Measurements from ENCODE around the gene RALGAPA2.

The RALGAPA2 gene

DNA sequence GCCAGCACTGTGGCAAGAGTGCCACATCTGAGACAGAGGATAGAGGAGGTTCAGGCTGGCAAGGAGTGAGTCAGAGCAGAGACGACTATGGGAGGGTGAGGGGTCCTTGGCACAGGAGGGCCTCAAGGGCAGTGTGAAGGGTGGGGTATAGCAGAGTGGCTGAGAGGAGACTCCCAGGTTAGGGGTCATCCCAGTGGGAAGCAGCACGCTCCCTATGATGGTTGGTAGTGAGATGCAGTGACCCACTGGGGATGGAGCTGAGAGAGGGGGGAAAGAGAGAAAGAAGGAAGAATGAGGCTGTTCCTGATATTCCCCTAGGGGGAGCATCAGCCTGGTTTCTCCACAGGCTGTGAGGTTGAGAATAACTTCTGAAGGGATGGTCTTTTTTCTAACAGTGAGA is 247.2 kb downstream of the RALGAPA2 start:
- no peak for DNase-seq (ENCODE audit: low read depth)

DNA sequence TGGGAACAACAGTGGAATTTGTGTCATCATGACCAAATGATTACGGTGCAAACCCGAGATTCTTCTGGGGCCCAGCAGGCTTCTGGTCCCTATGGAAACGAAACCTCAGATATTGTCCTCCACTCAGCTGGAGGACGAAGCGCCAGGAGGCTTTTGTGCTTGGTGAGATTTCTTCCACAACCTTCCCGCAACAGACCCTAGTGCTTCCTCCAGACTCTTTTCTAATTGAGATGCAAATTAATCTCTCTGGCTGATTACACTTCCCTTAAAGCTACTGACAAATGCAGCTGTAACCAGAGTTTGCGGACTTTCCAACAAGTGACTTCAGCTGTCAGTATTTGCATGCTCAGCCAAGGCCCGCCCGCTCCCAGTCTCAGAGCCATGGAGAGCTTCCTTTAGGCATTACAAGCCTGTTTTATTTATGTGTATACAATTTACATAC is 248.5 kb downstream of the RALGAPA2 start:
- no peak for DNase-seq (ENCODE audit: low read depth)

DNA sequence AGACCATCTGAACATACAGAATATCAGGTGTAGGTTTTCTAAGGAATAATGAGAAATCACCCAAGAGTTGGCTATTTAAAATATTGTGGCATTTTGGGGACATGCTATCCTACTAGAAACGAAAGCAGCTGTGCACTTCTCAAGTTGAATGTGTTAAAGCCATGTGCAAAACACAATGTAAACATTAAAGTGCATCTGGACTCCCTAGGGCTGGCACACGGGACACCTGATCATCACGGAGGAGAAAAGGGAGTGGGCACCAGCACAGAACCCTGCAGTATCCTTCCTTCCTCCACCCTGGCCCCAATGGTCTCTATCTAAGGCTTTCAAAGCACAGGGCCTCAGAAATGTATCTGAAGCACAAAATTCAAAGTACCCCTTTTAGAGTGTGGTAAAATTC is 250.3 kb downstream of the RALGAPA2 start:
- DNase-seq (ENCODE audit: low read depth) = no peak

DNA sequence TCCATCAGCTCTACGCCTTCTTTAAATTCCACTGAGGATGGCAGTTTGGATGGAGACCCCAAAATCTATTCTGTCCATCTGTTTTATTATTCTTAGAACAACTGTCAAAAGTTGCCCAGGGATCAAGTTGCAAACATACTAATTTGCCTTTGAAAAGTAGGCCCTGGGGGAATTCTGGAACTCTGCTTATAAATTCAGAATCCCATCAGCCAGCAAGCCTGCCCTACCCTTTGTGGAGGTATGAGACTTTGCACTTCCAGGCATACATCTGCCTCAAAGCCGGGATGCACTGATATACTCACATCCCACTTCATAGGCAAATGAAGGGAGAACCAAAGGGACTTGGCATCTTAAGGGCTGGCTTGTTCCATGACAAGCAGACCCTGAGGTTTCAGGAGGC is 250.9 kb downstream of the RALGAPA2 start:
- no peak for DNase-seq (ENCODE audit: low read depth)

DNA sequence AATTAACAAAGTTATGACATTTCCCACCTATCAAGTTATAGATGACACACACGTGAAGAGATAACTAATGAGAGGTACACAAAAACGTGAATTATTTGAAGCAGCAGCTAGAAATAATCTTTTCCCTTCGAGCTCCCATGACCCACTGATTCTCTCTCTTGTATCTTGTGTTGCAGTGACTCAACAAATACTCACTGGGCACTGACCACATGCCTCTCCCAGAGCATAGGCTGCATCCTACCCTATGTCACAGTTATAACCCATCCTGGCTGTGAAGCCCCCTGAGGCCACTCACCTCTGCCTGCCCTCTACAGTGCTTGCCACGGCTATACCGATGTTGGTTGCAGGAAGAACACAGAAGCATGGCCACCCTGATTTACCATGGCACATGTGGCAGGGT is 252.7 kb downstream of the RALGAPA2 start:
- DNase-seq (ENCODE audit: low read depth) = no peak

DNA sequence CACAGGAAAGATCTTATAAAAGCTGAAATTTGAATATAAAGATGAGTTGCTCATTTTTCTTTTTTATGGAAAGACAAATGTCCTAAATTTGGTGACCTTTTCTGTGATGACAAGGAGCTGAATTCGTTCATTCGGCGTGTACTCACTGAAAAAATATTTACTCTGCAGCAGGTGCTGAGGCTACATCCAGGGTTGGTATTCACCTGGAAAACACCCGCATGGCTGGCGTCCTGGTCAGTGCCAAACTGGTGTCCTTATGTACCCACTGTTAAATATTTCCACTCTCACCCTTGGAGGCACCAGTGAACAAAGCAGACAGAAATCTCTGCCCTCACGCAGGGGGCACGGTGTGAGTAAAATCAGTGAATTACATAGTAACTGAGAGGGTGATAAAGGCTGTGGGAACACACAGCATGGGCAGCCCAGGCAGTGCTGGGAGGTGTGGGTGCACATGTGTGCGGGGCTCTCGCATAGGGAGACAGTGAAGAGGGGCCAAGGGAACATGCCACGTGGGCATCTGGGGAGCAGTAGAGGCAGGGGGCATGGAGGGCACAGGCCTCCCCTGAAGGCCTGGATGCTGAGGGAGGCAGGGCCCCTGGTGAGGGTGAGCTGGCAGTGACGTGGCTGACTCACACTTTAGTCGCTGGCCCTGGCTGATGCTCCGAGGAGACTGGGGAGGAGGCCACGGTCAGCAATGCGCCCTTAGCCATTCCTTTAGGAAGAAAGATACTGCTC is 254.9 kb downstream of the RALGAPA2 start:
- DNase-seq (ENCODE audit: low read depth) = no peak

DNA sequence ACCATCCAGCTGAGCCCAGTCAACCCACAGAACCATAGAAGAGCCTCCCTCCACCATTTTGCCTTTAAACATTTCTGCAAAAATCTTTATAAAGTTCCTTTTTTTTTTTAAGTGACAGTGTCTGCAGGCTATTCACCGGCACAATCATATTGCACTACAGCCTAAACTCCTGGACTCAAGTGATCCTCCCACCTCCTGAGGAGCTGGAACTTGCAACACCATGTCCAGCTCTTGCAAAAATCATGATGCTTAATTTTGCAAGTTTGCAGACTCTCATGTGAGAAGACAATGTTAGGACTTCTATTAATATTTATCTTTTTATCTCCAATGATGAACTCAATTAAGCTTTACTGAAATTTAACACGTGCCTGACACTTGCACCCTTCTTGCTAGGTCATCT is 255.7 kb downstream of the RALGAPA2 start:
- no peak for DNase-seq (ENCODE audit: low read depth)

DNA sequence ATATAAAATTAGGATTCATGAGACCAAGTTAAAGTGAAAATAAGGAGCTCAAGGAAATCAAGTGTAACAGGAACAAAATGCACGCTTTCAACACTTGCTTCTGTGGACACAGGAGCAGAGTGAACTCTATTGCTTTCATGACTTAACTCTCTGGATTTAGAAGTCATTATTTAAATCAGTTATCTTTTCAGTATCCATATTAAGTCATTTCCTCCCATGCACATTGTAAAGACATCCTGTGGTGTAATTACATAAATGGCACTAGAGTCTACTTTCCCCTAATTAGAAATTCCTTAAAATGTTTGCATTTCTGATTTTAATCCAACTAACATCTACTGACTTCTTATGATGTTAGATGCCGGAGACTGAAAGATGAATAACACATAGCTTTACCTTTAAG is 256.5 kb downstream of the RALGAPA2 start:
- DNase-seq (ENCODE audit: low read depth) = no peak

DNA sequence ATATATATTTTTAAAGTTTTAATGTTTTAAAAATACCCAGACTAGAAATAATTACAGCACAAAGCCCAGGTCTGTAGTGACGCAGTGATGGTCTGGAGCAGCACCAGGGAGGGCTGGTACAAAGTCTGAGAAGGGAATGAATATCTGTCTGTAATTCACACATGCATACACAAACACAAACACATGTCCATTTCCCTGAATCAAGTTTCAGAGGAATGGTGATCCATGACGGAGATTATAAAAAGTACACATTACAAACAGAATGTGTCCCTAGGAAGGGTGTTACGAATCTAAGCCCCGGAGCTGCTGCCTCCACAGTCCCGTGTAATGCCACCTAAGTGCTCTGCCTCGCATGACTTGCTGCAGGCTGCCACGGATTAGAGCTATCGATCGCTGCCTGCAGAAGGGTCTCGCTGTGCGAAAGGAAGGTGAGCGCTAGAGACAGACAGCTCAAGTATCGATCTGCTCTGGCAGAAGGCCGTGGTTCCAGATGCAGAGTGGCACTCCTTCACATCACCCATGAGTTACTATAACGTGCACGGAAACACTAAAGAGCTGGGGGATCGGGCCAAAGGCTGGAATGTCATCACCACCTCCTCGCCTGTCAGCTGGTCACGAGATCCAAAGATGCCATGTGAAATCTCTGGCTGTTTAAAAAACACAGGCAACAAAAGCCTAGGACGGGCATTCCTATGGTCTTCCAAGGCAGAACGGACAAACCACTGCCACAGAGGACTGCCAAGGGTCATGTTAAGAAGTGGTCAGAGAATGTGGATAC is 257.4 kb downstream of the RALGAPA2 start:
- DNase-seq (ENCODE audit: low read depth) = no peak

DNA sequence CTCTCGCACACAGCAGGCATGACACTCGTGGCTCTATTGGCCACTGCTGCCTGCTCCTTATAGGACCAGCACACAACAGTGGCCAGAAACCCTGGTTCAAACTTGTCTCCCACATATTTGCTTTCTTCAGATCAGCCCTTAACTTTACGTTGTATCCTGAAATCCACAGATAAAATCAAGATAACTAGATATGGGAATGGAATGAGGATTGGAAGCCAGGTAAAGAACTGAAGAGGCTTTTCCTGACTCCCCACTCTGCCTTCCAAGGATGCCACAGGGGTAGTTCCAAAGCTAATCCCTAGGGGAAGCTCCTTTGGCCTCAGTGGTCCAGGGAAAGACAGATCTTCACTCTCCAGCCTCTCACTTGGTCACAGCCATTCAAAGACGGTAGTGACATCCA is 258.1 kb downstream of the RALGAPA2 start:
- no peak for DNase-seq (ENCODE audit: low read depth)

DNA sequence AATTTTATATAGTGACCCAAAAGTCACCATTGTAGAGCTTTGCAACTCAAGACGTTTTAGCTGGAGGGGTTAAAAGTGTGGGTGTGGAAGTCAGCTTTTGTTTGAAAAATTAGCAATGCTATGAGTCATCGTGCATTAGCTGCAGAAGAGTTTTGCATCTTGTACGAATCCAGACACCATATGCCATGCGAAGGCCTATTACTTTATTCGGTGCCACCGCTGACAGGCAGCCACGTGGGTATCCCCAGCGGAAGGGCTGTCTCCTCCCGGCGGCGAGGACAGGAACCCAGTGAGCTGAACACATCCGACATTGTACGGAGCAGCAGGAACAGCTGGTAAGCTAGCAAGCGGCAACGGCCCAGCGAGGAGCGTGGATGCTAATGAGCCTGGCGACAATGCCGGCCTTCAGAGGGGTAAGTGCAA is 260.2 kb downstream of the RALGAPA2 start:
- peak; percentile 25 for DNase-seq (ENCODE audit: low read depth)

DNA sequence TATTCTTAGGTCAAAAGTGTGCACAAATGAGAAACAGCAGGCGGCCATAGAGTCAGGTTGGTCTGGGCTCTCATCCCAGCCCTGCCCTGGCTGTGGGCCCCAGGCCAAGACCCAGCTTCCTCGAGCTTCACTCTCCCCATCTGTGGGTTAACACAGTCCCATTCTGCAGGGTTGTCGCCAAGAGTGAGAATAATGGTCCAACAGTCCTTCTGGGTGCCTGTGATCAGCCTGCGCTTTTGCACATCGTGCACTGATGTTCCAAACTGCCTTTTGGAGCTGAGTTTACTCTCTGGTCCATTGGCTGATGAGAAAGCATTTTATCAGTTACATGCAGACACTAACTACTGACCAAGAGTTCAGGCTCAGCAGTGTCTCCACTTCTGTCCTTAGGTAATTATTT is 261.9 kb downstream of the RALGAPA2 start:
- DNase-seq (ENCODE audit: low read depth) = no peak

DNA sequence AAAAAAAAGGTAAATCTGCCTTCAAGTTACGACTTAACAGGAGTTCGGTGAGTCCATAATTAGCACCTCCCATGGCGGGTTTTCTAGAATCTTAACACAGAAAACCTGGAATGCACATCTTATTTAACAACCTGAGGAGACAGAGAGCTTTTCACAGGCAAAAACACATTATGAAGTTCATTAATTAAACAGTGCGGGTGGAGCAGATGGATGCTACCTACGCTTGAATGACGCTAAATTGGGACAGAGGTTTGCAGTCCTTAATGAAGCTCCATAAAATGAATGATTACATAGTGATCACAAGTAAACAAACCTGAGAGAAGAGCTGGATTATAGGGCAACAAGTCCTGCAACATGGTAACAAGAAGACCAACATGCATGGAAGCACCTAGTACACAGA is 263.6 kb downstream of the RALGAPA2 start:
- DNase-seq (ENCODE audit: low read depth) = no peak

DNA sequence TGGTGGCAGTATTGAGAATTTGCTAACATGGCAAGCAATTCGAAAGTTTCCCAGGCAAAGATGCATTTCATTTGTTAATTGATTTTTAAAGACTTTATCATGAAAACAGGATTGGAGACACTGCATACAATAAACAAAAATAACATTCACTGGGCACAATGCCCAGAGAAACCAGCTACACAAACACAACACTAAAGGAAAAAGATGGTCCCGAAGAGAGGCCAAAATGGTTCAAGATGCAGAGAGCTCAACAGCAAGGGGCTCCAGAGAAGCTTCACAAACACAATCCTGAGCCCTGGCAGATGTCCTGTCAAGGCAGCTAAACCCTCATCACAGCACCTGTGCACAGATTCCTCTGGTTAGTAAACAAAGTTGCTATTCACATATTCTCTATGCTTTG is 265.2 kb downstream of the RALGAPA2 start:
- DNase-seq (ENCODE audit: low read depth) = no peak

DNA sequence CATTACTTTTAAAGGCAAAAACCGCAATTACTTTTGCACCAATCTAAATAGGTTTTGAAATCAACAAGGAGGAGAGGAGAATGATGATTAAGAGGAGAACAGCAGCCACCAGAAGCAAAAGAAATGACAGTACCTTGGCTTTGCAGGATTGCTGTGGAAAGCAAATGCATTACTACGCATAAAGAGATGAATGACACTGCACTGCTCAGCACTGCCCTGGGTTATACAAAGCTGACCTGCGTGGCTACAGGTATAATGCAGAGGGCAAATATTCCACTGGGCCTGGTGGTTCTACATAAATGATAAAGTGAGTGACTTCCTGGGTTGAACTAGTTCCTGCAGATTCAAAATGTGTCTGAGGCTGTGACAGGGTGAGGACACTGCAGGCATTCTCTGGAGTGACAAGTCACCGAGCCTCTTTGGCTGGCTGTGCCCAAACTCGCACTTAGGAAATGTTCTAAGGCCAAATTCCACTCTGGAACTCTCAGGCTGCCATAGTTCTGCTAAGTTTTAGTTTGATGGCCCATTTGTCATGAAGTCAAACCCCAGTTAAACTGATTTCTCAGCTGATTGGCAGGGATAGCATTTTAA is 265.9 kb downstream of the RALGAPA2 start:
- DNase-seq (ENCODE audit: low read depth) = no peak

DNA sequence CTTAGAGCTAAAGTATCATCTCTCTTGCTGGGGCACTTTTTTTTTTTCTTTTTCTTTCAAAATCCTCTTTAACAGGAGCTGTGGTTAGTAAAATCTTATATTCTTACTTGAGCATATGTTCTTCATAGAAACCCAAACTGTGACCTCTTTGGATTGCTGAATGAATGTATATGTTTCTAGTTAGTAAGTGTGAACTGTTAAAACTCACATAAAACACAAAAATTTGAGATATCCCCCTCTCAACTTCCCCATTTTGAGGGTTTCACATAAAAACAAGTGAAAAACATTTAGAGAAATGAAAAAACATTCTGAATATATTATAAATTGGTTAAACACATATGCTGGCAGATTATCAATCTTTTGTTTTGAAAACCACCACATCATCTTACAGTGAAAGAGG is 266.4 kb downstream of the RALGAPA2 start:
- no peak for DNase-seq (ENCODE audit: low read depth)

DNA sequence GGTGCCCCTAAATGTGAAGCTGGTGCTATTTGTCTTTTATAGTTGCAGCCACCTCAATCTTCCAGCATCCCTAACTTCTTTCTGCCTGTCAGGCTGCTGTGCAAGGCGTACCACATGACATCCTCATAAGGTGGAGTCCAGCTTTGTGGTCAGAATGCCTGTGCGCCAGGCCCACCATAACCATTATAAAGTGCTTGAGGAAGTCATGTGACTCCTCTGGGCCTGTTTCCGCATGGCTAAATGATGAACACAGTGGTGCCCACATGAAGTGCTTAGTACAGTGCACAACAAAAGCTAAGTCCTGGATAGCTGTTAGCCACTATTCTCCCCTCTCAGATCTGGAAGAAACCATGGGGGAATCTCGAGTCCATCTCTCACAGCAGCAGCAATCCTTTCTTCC is 268.9 kb downstream of the RALGAPA2 start:
- DNase-seq (ENCODE audit: low read depth) = no peak

DNA sequence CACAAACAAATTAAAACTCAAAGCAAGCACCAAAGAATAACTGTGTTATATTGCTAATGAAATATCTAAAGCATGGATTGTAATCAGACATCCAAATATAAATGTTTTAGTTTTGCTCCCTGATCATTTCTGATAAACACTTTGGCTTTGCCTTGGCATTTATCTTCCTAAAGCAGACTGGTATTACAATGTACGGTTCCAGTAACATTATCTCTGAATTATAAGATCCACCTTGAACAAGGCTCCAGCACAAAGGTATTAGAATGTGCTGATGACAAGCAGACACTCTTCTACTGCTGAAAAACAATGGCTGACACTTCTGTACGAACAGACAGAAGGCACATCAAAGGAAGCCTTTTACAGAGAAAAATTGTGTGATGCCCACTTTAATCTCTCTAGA is 270.0 kb downstream of the RALGAPA2 start:
- no peak for DNase-seq (ENCODE audit: low read depth)

DNA sequence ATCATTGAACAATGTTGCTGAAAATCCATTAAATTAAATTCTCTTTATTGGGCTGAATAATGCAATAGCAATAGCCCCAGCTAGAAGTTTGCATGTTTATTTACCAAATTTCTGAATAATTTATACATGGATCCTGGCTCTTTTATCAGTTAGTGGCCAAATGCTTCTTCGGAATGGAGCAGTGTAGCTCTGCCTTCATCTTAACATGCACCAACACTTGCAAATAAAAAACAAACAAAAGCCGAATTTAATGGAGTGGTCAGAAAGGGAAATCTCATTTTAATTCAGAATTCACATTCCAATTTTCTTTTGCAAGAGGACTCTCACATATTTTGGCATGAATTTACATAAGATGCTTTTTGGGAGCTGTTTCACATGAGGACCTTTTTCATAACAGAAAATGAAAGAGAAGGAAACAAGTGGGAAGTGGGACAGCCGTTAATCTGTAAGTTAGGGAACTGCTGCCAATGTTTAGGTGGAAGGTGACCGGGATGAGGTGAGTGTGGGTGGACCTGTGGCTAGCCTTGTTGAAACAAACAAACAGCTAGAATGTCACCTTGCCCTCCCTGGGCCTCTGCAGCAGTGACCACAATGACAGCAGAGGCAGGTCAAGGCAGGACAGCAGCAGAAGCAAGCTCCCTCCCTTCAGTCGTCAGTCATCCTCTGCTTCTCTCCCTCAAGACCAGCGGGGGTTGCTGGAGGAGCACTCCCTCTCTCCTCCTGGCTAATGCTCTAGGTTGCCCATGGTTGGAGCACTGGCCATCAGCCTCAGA is 271.4 kb downstream of the RALGAPA2 start:
- no peak for DNase-seq (ENCODE audit: low read depth)

DNA sequence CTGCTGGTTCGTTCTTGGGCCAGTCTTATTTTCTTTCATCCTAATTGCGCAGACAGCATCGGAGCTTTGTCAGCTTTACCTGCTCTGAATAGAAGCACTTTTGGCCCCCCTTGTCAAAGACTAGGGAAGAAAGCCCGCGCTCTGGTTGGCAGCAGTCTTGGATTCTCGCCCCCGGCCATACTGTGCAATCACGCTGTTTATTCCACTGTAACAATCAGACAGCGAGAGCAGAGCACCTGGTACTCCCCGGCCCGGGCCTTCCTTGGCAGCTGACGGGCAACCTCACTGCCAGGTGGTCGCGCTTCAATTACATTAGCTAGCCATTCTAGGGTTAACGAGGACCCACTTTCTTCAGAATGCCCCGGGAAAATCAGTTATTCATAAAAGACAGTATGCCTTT is 272.0 kb downstream of the RALGAPA2 start:
- no peak for DNase-seq (ENCODE audit: low read depth)

DNA sequence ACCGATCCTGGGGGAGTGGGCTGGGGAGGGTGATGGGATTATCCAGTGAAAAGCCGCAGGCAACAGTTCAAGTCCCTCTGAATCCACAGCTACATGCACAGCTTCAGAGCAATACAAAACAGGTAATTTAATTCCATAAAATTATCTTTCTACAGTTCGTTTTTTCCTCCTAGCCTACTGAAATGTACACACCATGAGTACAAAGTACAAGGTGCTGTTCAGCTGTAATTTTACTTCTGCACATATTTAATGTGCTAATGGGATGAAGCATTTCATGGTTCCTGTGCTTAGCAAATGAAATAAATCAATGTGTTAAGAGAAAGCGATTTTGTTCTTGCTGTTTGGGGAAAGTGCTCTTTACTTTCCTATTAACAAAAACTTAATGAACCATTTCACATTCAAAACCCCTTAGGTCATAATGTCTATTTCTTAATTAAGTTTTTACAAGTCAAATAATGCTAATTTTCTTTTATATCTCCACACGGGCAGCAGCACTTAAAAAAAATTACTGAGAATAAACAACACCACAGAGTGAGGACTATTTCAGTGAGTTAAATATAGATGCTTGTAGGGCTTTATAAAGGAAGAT is 272.7 kb downstream of the RALGAPA2 start:
- no peak for DNase-seq (ENCODE audit: low read depth)

DNA sequence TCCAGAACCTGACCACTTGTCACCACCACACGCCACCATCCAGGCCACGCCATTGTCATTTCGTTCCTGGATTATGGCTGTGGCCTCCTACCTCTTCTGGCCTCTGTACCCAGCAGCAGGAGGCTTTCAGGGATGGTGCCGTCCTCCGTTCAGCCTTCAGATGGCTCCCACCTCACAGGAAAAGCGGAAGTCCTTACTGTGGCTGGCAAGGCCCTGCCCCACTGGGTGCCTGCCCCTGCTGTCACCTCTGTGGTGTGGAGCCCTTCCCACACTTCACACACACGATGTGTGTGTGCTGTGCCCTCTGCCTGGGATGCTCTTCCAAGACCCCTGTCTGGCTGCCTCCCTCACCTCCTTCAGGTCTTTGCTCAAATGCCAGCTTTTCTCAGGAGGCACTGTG is 275.1 kb downstream of the RALGAPA2 start:
- DNase-seq (ENCODE audit: low read depth) = no peak
